Measurements from ENCODE around the gene INA.
A peak's percentile ranks its signal among the peaks of the same experiment; 100 is the strongest.
"Not testable (repeated sequence)": the region's sequence is repeated elsewhere in the genome, so short reads cannot be mapped to it uniquely, and the experiment has no call there.

The INA gene

GRCh38 chr10:103276896-103277712 lies at the start of gene INA:
Gene INA, plus strand, starts transcription at chr10:103277138. Its CDS starts 74 bp downstream, at chr10:103277212.
- DNase-seq: no peak

- DNase-seq: no peak
Measured at GRCh38 chr10:103227416-103227815, 49.5 kb upstream of the INA start.

- no peak for DNase-seq
Measured at GRCh38 chr10:103231047-103231551, 45.8 kb upstream of the INA start.

- DNase-seq: no peak
Measured at GRCh38 chr10:103232131-103232673, 44.7 kb upstream of the INA start.

GRCh38 chr10:103232772-103233488 lies 44.0 kb upstream of the INA start:
- DNase-seq: no peak

DNA sequence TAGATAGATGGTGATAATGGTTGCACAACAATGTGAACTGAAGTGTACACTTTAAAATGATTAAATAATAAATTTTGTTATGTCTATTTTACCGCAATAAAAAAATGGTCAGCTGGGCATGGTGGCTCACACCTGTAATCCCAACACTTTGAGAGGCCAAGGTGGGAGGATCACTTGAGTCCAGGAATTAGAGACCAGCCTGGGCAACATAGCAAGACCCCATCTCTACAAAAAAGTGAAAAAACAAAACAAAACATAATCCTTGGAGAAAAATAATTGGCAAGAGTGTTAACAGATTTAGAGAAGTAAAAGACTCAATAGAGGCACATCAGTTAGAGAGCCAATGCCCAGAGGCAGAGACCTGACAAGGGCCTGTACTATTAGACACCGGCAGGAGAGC lies 41.2 kb upstream of the INA start:
- no peak for DNase-seq

- DNase-seq: no peak
Measured at GRCh38 chr10:103238506-103239252, 38.3 kb upstream of the INA start.

DNA sequence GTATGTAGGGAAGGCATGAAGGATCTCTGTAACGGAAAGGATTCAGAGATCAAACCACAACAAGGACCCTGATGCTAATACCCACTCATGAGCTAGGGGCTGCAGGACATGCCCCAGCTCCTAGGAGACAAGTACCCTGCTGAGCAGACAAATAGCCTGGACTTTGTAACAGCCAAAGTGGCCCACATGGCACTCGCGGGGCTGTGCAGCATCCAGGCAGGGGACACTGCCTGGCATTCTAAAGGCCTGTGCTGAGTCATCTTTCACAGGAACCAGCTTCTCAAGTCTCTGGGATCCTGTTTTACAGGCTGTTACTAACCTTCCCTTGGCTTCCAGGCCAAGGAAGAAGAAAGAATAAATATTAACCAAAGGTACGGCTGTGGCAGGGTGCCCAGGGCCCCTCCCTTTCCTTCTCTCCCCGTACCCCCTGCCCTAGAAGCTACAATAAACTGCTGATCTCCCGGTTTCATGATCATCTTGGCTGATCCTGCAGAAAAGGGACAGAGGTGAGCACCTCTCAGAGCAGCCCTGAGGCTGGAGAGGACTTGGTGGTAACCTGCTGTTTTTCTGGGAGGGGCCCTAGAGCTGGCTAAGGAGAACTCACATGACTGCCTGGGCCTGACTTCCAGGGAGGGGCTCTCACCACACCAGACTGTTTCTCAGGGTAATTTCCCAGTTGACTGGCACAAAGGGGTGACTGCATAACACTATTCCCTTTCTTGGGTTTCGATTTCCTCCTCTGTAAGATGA lies 35.5 kb upstream of the INA start:
- peak; percentile 5 for DNase-seq

GRCh38 chr10:103244666-103245271 lies 32.2 kb upstream of the INA start:
- peak; percentile 69 for DNase-seq

GRCh38 chr10:103245587-103245986 lies 31.4 kb upstream of the INA start, which contains the start of gene RPEL1:
Gene RPEL1, plus strand, starts transcription at chr10:103245887. Its CDS starts 110 bp downstream, at chr10:103245997.
- DNase-seq: not testable (repeated sequence)

DNA sequence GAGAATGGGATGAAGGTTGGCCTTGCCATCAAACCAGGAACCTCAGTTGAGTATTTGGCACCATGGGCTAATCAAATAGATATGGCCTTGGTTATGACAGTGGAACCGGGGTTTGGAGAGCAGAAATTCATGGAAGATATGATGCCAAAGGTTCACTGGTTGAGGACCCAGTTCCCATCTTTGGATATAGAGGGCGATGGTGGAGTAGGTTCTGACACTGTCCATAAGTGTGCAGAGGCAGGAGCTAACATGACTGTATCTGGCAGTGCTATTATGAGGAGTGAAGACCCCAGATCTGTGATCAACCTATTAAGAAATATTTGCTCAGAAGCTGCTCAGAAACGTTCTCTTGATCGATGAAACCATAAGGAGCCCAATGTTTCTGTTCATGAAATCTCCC lies 30.6 kb upstream of the INA start:
- no peak for DNase-seq

DNA sequence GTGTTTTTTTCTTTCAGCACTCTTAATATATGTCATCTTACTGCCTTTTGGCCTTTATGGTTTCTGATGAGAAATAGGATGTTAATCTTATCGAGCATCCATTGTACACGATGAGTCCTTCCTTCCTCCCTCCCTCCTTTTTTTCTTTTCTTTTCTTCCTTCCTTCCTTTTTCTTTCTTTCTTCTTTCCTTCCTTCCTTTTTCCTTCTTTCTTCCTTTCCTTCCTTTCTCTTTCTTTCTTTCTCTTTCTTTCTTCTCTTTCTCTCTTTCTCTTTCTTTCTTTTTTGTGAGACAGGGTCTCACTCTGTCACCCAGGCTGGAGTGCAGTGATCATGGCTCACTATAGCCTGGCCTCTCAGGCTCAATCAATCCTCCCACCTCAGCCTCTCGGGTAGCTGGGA lies 22.8 kb upstream of the INA start:
- no peak for DNase-seq

- DNase-seq: no peak
Measured at GRCh38 chr10:103254538-103255325, 22.2 kb upstream of the INA start.

DNA sequence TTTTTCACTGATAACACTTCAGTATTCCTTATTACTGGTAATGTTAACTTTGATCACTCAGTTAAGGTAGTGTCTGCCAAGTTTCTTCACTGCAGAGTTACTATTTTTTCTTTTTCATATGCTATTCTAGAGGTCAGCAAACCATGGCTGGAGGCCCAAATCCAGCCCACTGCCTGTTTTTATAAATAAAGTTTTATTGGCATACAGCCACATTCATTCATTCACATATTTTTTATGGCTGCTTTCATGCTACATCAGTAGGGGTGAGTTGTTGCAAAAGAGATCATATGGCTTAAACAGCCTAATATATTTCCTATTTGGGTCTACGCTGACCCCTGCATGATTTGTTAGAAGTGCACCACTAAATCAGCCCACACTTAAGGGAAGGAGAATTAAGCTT lies 20.3 kb upstream of the INA start:
- DNase-seq: no peak

DNA sequence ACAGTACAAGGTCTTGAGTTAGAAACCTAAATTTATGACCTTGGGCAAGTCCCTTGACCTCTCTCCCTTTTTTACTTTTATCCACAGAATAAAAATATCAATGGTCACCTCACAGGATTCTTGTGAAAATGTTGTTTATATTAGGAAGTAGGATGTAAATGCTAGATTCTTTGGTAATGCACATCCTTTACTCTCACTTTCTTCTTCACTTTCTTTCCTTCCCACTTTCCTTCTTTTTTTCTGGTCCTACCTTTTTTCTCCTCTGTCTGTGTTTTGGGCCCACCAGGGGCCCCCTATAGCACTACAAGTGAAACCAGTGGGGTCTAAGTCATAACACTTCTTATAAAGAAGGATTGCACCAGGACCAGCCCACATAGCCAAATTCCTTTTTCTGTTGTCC lies 19.1 kb upstream of the INA start:
- DNase-seq: no peak

GRCh38 chr10:103258928-103259327 lies 18.0 kb upstream of the INA start:
- not testable (repeated sequence) for DNase-seq

DNA sequence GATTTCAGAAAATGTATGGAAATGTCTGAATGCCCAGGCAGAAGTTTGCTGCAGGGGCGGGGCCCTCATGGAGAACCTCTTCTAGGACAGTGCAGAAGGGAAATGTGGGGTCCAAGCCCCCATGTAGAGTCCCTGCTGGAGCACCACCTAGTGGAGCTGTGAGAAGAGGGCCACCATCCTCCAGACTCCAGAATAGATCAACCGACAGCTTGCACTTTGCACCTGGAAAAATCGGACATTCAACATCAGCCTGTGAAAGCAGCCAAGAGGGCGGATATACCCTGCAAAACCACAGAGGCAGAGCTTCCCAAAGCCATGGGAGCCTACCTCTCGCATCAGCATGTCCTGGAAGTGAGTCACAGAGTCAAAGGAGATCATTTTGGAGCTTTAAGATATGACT lies 16.9 kb upstream of the INA start:
- no peak for DNase-seq

GRCh38 chr10:103262229-103262628 lies 14.7 kb upstream of the INA start:
- DNase-seq: no peak

GRCh38 chr10:103265717-103266329 lies 11.1 kb upstream of the INA start:
- DNase-seq: peak; percentile 10

DNA sequence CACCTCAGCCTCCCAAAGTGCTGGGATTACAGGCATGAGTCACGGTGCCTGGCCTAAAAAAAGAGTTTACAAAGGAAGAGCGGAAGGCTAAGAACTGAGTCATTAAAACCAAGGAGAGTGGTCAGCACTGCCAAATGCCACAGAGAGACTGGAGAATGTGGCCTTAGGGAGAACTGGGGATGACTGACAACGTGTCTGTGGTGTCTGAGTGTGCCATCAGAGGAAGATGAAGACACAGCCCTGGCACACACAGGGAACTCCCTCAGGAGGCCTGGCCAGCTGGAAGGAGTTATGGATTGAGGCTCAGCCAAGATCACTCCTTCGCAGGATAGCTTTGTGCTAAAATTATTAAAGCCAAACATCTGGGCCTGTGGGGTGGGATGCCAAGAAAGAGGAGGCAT lies 3.9 kb upstream of the INA start:
- no peak for DNase-seq
